Subcutaneous adipose tissue (tissue), 4 donors: ENCODE measurements around the gene STMND1. TPM values are rescaled to one million over a fixed set of nuclear protein-coding genes. Genes with fewer than 3 reads are reported as not detected.

Source experiments
- total RNA-seq, 4 donors: library from RNA; depleted of rRNA; stranded (reverse); fragments of >200 nt; gene quantifications; one replicate each; pipeline ENCODE4 v1.1.0, GENCODE V29; 2016
- TF ChIP-seq, protein P1 (sequence below): fragments of 450-650 bp; IDR thresholded peaks from one replicate; pipeline ENCODE4 v1.5.1; 2016; ENCODE audit warnings: low read depth, mild to moderate bottlenecking, control low read depth, antibody characterized with exemption, moderate library complexity

The STMND1 gene
- total RNA-seq, result not detected

DNA sequence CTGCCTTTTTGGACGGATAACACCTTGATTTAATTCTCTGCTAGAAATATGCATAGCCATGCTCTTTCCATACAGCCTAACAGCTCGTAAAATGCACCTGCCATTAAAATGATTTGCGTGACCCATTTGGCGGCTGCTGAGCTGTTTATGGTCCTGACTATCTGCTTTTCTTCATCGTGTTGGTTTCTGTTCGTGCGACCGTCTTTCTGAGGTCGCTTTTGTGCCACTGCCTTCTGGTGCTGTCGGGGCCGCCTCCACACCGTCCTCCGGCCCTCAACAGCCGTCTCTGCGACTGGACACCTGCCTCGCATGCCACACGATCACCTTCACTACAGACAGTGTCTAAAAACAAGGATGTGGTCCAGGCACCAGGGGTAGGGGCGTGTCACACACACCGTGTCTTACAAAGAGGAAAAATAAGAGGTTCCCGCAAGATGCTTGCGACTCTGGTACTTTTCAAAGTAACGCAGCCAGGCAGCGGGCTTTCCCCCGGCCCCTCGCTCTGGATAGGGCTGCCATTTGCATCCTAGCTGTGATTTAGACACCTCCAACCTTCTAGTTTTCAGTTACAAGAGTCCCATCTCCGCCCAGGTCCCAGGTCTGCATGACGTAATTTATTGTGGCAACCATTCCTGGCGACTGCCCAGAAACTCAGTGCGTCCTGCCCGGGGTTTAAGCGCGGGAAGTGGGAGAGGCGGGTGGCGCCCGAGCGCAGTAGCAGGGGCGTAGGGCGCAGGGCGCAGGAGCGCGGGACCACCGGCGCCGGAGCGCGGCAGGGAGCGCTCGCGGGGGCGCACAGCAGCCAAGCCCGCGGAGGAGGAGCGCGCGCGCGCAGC, at the start of gene STMND1:
STMND1 (plus strand) TSS at position 629 of the 836 bp plus-strand sequence. CDS start 208 bp downstream, outside the sequence.
- TF ChIP-seq, protein P1, sequence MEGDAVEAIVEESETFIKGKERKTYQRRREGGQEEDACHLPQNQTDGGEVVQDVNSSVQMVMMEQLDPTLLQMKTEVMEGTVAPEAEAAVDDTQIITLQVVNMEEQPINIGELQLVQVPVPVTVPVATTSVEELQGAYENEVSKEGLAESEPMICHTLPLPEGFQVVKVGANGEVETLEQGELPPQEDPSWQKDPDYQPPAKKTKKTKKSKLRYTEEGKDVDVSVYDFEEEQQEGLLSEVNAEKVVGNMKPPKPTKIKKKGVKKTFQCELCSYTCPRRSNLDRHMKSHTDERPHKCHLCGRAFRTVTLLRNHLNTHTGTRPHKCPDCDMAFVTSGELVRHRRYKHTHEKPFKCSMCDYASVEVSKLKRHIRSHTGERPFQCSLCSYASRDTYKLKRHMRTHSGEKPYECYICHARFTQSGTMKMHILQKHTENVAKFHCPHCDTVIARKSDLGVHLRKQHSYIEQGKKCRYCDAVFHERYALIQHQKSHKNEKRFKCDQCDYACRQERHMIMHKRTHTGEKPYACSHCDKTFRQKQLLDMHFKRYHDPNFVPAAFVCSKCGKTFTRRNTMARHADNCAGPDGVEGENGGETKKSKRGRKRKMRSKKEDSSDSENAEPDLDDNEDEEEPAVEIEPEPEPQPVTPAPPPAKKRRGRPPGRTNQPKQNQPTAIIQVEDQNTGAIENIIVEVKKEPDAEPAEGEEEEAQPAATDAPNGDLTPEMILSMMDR, result no peak

DNA sequence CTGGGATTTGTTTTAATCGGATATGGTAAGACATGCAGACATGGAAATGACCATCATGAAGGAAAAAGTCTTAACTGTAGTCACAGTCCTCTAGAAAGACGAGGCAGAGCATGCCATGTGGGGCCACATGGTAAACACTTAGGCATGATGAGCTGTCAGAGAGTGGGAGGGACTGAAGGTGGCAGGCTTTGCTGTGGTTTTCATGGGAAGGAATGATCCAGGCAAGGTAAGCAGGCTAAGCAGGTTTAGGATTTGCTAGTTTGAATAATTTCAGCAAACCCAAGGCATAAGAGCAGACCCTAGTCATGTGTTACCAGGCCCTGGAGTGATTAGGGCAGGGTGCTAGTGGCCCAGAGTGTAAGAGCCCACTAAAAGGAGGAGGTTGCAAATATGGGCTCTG, 47.2 kb upstream of the STMND1 start:
- TF ChIP-seq, protein P1, result no peak

DNA sequence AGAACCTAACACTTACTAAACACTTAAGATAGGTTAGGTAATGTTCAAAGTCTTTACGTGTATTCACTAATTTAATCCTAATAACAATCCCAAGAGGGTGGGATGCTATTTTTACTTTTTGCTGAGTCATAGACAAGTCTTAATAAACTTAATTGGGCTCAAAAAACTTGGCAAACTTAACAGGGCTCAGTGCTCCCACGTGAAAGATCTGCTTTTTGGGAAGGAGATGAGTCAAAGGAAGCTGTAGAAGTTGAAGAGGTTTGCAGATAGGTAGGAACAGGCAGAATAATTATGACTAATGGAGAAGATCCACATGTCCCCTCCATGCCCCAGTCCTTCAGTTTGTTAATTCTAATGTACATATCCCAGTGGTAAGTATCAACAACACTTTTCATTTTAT, 44.5 kb upstream of the STMND1 start:
- TF ChIP-seq, protein P1, result no peak

DNA sequence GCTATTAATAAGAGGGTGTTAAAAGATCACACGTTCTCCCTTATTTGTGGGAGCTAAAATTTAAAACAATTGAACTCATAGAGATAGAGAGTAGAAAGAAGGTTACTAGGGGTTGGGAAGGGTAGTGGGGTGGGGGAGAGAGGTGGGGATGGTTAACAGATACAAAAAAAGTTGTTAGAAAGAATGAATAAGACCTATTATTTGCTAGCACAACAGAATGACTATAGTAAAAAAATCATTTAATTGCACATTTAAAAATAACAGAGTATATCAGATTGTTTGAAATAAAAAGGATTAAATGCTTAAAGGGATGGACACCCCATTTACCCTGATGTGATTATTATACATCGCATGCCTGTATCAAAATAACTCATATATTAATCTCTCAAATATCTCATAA, 43.3 kb upstream of the STMND1 start:
- TF ChIP-seq, protein P1, result no peak

DNA sequence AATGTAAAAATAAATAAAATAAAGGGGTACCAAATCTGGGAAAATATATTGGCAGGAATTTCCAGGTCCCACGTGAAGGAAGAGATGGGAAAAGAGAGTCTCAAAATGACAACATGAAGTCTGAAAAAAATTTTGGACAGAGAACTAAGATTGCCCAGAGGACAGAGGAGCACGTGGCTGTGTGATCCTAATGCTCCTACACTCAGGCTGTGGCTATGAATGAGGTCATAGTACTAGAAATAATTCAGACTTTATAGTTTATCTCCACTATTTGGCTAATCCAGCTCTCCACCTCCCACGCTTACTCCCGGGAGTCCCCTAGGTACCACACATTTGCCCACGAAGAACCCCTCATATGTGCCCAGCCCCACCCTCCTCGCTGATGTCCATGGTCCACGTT, 42.8 kb upstream of the STMND1 start:
- TF ChIP-seq, protein P1, result no peak

DNA sequence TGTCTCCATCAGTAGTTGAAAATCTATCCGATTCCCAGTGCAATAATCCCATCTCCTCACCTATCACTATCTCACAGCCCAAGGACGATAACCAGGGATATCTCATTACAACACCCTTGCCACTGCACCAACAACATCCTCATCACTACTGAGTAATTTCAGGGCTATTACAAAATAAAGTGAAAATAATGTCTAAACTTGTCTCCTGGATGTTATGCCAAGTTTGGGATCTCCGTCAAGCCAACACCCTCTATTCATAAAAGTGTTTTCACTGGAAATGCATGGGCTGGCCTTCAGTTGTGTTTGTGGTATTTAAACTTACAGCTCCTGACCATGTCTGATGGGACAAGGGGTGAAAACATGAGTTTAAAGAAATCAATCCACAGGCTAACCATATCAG, 42.0 kb upstream of the STMND1 start:
- TF ChIP-seq, protein P1, result no peak

DNA sequence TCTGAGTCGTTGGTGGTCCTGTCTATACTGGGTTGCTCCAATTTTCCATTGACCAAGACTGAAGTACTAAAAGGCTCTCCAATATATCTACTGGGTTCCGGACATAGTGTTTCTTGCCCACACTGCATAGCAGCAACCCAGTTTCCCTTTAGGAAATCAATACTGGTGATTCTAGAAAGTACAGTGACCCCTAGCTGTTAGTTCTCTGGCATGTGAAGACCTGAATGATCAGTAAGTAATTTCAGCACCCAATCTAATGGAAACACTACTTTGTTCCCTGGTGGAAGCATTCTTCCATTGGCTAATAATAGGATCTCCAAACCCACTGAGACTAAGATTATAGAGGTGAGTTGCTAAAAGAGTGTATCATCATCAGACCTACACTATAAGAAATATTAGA, 40.8 kb upstream of the STMND1 start:
- TF ChIP-seq, protein P1, result no peak
